Skeletal muscle tissue (tissue), 4 donors: ENCODE results near the gene CRADD. TPM values are rescaled to one million over a fixed set of nuclear protein-coding genes. Genes with fewer than 3 reads are reported as not detected.

ENCODE experiments used
- H3K27ac ChIP-seq: one replicate; pipeline ENCODE4 v1.7.0; 2013; ENCODE audit warnings: mild to moderate bottlenecking, low read depth, low read length, inconsistent platforms
- H3K27me3 ChIP-seq, 3 donors: one replicate each; pipeline ENCODE4 v1.7.0; 2013; ENCODE audit warnings: low read length in 3 of 3; ENCODE audit not compliant: control insufficient read depth in 3 of 3, insufficient read depth in 3 of 3
- H3K36me3 ChIP-seq, 3 donors: one replicate each; pipeline ENCODE4 v1.7.0; 2013; ENCODE audit warnings: low read length in 3 of 3; ENCODE audit not compliant: control insufficient read depth in 3 of 3, insufficient read depth in 3 of 3
- H3K4me1 ChIP-seq, 3 donors: one replicate each; pipeline ENCODE4 v1.7.0; 2013; ENCODE audit warnings: low read length in 3 of 3, mild to moderate bottlenecking in 3 of 3; ENCODE audit not compliant: control insufficient read depth in 3 of 3, insufficient read depth in 3 of 3
- H3K4me3 ChIP-seq, 3 donors: one replicate each; pipeline ENCODE4 v1.7.0; 2013; ENCODE audit warnings: low read length in 3 of 3
- H3K9ac ChIP-seq, 3 donors: one replicate each; pipeline ENCODE4 v1.7.0; 2013; ENCODE audit warnings: low read length in 3 of 3, mild to moderate bottlenecking in 3 of 3, moderate library complexity in 2 of 3, low read depth in 1 of 3
- H3K9me3 ChIP-seq, 3 donors: one replicate each; pipeline ENCODE4 v1.7.0; 2013; ENCODE audit warnings: low read length in 3 of 3; ENCODE audit not compliant: control insufficient read depth in 3 of 3
- total RNA-seq: library from RNA; depleted of rRNA; stranded (reverse); fragments of >200 nt; gene quantifications from one replicate; pipeline ENCODE4 v1.2.3, GENCODE V29; 2014
- donor health status: Osteomylitis.

CRADD gene
- total RNA-seq, 1 donor from 2014 or later, result 18.3 TPM

DNA sequence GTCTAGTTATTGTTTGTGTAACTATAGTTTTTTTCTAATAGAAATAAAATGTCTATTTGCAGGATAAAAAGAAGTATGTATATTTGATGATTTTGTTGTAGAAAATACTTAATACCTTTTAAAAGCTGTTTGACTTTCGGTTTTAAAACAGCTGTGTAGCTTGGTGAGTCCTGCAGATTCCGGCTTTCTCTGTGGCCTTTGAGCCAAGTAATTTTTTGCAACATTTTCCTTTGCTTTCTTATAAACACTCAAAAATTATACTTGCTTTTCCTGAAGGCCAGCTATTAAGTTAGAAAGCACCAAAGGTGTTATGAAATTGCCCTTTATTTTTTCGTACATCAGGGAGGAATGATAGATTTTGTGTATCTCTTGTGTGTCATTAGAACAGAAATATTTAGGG lies 63.6 kb downstream of the CRADD start:
- H3K27me3 ChIP-seq, result no peaks in the 10 kb centered on the region
- peak overlapping the region in 1 of 3 donors; percentile 89 for H3K4me3 ChIP-seq
- H3K9ac ChIP-seq, result peak overlapping the region in 1 of 3 donors; percentile 44
- peak overlapping the region; percentile 79 for H3K27ac ChIP-seq
- no peaks in the 10 kb centered on the region for H3K36me3 ChIP-seq
- peaks cover 14 to 23% (median 19%) of the 10 kb centered on the region in 3 donors for H3K4me1 ChIP-seq
- no peaks in the 10 kb centered on the region for H3K9me3 ChIP-seq

DNA sequence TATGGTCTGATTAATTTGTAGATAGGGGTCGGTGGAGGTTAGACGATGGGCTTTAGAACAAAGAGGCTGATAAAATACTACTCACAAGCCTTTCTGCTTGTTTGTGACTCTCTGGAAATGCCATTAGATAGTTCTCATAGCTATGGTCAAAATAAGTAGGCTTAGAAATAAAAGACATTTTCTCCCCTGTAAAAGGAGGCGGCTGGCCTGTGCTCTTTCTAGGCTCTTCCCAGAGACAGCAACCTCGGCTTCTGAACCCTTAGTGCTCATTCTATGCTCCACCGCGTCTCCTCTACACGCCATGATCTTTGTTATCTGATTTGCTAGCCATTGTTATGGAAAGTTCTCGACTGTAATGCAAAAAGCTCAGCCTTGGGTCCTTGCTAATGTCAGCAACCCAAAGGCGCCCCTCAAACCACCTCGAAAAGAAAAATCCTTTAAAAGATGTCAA lies 64.5 kb downstream of the CRADD start:
- Histone ChIP-seq H3K9me3 (no peaks in the 10 kb centered on the region), H3K27me3 (no peaks in the 10 kb centered on the region), H3K4me3 (peak overlapping the region; percentile 66 to 92 (median 89)), H3K36me3 (no peaks in the 10 kb centered on the region), H3K9ac (peak overlapping the region; percentile 73 to 89 (median 73)), H3K4me1 (peaks cover 20 to 25% (median 23%) of the 10 kb centered on the region in 3 donors), H3K27ac (peak overlapping the region; percentile 79)

DNA sequence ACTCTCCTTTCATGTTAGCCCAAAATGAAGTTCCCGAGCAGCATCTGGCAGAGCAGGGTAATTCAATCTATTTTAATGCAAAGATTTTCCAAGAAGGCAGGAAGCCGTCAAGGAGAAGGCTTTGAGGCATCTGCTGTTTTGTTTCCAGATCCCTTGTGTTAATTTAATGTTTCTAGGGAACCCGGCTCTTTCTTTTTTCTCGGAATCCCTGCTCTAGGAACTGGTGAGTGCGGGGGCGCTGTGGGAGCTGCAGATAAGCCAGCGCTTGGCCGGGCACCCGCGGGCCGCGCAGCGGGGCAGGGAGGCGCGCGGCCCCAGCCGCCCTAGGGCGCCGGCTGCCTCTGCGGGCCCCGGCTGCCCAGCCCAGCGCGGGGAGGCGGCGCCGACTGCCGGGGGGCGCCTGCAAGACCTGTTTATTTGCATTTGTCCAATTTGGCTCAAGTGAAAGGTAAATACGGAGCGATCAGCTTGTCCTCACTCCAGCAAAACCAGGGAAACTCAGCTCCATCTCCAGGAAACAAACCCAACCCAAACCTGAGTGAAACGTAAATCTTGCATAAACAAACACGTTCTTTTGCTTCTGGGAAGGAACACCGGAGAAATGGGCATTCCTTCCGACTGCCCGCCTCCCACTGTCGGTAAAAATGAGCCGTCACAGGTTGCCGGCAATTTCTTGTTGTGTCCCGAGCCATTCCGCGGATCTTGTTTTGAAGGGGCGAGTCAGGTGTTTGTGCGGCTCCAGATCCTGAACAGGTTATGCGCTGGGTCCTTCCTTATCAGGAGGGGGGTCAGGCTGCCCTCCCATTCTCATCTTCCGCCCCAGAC lies 65.1 kb downstream of the CRADD start:
- peak overlapping the region; percentile 66 to 92 (median 89) for H3K4me3 ChIP-seq
- peak overlapping the region; percentile 73 to 91 (median 89) for H3K9ac ChIP-seq
- no peaks in the 10 kb centered on the region for H3K9me3 ChIP-seq
- H3K27me3 ChIP-seq, result no peaks in the 10 kb centered on the region
- no peaks in the 10 kb centered on the region for H3K36me3 ChIP-seq
- H3K27ac ChIP-seq, result peak overlapping the region; percentile 79
- peaks cover 22 to 24% (median 24%) of the 10 kb centered on the region in 3 donors for H3K4me1 ChIP-seq

DNA sequence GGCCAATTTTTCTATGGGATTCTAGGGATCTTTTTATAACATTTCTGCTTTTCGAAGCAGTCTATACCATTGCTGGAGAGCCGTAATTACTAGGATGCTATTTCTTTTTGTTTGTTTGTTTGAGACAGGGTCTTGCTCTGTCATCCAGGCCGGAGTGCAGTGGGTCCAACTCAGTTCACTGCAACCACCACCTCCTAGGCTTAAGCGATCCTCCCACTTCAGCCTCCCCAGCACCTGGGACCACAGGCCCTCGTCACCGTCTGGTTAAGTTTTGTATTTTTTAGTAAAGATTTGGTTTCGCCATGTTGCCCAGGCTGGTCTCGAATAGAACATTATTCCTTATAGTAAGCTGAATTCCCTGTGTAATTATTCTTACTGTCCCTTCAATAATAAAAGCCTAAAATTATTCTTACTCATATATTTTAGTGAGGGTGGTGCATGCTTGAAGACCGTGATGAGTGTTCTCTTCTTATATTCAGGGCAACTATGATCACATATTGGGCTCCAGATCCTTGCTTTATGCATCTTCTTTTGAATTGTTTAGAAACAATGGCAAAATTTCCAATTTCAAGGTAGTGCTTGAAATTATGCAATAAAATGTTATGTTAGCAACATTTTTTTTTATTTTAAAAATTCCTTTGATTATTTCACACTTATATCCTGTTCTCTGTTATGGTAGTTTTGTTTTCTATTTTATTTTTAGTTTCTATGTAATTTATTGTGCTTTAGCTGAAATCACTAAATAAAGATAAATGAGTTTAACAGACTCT lies 66.2 kb downstream of the CRADD start:
- H3K9ac ChIP-seq, result peak overlapping the region; percentile 36 to 89 (median 64)
- no peaks in the 10 kb centered on the region for H3K27me3 ChIP-seq
- H3K4me1 ChIP-seq, result peaks cover 14 to 16% (median 14%) of the 10 kb centered on the region in 3 donors
- H3K27ac ChIP-seq, result no peak overlapping the region
- peak overlapping the region in 2 of 3 donors; percentile 23 to 89 for H3K4me3 ChIP-seq
- no peaks in the 10 kb centered on the region for H3K9me3 ChIP-seq
- no peaks in the 10 kb centered on the region for H3K36me3 ChIP-seq

DNA sequence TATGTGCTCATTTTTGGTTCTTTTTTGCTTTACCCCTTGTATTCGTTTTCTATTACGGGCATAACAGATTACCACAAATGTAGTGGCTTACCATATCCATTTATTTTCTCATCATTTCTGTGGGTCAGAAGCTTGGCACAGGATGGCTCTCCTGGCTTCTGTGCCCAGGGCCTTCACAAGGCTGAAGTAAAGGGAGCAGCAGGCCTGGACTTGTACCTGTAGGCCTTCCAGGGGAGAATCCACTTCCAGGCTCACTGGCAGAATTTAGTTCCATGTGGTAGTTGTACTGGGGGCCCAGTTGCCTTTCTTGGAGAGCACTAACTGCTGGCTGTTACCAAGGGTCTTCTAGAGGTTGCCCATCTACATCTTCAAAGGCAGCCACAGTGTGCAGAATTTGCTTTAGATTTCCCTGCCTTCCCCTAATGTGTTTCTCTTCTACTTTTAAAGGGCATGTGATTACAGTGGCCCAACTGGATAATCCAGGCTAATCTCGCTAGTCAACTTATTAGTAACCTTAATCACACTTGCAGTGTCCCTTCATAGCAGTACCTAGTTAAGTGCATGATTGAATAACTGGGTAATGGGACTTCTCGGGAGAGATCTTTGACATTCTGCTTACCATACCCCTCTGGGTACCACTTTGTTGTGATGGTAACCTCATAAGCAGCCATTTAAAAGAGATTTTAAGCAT lies 67.0 kb downstream of the CRADD start:
- Histone ChIP-seq H3K27ac (peak overlapping the region; percentile 3), H3K36me3 (no peaks in the 10 kb centered on the region), H3K27me3 (no peaks in the 10 kb centered on the region), H3K4me1 (peaks cover 18 to 21% (median 18%) of the 10 kb centered on the region in 3 donors), H3K9ac (no peak overlapping the region), H3K9me3 (no peaks in the 10 kb centered on the region), H3K4me3 (no peak overlapping the region)

DNA sequence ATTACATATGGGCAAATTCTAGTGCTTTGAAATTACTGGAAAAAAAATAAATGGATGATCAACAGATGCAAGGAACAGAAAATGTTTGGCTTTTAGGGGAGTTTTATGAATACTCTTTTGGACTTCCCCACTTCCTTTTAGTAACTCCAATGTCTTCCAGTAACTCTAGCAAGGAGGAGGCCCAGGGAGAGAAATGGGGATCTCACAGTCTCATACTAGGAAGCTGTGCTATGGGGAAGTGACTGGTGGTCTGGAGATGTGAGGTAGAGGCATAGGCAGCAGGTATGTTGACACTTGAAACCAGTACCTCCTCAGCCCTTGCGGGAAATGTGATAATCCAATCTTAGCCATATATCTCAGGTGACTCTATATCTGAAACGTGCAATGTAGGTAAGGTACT lies 68.1 kb downstream of the CRADD start:
- Histone ChIP-seq H3K9me3 (no peaks in the 10 kb centered on the region), H3K4me1 (peaks cover 18 to 21% (median 19%) of the 10 kb centered on the region in 3 donors), H3K27ac (no peak overlapping the region), H3K36me3 (no peaks in the 10 kb centered on the region), H3K9ac (no peak overlapping the region), H3K4me3 (no peak overlapping the region), H3K27me3 (no peaks in the 10 kb centered on the region)

DNA sequence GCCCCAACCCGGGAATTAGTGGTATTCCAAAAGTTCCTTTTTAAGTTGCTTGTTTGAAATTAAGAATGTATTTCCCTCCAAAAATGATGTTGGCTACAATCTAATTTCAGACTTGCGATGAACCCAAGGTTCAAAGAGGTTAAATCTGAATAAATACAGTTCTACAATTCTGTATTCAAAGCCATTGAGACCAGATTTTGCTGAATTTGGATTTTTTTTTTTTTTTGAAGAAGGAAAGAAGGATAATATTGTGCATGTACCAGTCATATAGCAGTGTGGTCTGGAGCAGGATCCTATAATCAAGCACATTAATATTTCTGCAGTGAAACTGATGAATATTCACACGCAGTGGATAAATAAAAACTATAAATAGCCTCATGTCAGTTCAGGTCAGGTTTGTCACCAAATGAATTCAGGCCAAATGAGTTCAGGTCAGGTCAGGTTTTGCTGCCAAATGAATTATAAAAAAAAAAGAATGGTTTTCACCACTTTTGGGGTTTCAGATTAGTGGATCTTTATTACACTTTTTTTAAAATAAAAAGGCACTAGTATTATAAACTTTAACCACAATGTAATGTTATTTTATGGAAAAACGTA lies 69.5 kb downstream of the CRADD start:
- no peaks in the 10 kb centered on the region for H3K27me3 ChIP-seq
- no peak overlapping the region for H3K27ac ChIP-seq
- H3K9ac ChIP-seq, result no peak overlapping the region
- H3K9me3 ChIP-seq, result no peaks in the 10 kb centered on the region
- no peak overlapping the region for H3K4me3 ChIP-seq
- H3K36me3 ChIP-seq, result no peaks in the 10 kb centered on the region
- peaks cover 18 to 19% (median 19%) of the 10 kb centered on the region in 3 donors for H3K4me1 ChIP-seq

DNA sequence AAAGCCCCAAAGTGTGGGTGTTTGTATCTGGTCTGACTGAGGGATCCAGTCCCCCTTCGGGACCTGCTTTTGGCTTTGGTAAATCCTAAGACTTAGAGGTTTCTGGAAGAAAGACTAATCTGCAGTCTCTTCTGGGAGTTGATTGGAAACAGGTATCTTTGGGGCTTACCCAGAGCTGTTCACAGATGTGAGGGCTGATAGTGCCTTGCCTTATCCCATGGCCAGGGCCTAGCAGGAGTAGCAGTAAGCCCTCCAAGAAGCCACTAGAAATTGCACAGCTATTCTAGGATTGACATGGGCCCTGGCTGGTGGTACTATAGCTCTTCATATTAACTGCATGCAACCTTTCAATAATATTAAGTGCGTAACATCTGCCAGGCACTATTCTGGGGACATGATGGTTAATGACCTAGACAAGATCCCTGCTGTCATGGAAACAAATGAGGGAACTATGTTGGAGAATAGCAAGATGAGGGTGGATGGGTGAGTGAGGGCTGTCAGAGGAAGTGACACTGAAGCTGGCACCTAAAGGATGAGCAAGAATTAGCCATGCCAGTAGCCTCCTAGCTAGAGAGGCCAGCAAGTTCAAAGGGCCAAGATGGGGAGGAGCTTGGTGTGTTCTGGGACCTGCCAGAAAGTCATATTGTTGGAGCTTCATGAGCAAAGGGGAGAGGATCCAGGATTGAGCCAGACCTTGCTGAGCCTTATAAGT lies 71.7 kb downstream of the CRADD start:
- peaks cover 11 to 15% (median 14%) of the 10 kb centered on the region in 3 donors for H3K4me1 ChIP-seq

DNA sequence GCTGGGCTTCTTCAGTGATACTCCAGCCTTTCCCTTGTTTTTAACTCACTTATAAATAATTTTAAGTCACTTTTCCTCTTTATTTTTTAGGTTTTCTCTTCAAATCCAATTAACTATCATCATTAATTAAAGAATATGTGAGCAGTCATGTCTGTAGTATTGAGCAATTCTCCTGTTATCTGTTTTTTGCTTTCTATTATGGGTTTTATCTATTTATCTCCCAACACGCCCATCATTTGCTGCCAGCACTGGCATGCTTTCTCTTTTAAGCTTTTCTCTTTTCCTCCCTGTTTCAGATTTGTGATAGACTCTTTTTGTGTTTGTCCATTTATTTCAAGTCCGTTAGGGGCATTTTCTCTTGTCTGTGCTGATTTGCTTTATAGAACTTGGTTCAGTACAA lies 72.3 kb downstream of the CRADD start:
- no peaks in the 10 kb centered on the region for H3K9me3 ChIP-seq
- H3K4me1 ChIP-seq, result peaks cover 11 to 14% (median 13%) of the 10 kb centered on the region in 3 donors
- no peaks in the 10 kb centered on the region for H3K27me3 ChIP-seq
- H3K36me3 ChIP-seq, result no peaks in the 10 kb centered on the region
- no peak overlapping the region for H3K4me3 ChIP-seq
- no peak overlapping the region for H3K27ac ChIP-seq
- no peak overlapping the region for H3K9ac ChIP-seq

More for the DNA sequence above, 71.7 kb downstream of the CRADD start:
- no peak overlapping the region for H3K9ac ChIP-seq
- no peaks in the 10 kb centered on the region for H3K27me3 ChIP-seq
- no peak overlapping the region for H3K27ac ChIP-seq
- H3K4me3 ChIP-seq, result no peak overlapping the region
- H3K36me3 ChIP-seq, result no peaks in the 10 kb centered on the region
- H3K9me3 ChIP-seq, result no peaks in the 10 kb centered on the region
